DND-41 (cell line): ENCODE results near the gene DSCAM.

Experiments used
- ATAC-seq: fragments of 200-7000 bp; cut with Tn5 transposase; 3 replicates; pipeline ENCODE4 v1.9.1; 2021; ENCODE audit warnings: low read depth; ENCODE audit not compliant: insufficient read depth
- DNase-seq: peaks from one replicate; pipeline ENCODE4 v3.0.0-alpha.2; 2020
- H2AFZ ChIP-seq: 2 replicates; pipeline ENCODE4 v1.6.0; 2012; ENCODE audit warnings: low read depth, low read length
- H3K27ac ChIP-seq: 2 replicates; pipeline ENCODE4 v1.5.1; 2012; ENCODE audit warnings: low read length, inconsistent platforms
- H3K27me3 ChIP-seq: fragments of 200-600 bp; sonication (generic); 2 replicates; pipeline ENCODE4 v1.6.0; 2012; ENCODE audit warnings: low read length, mild to moderate bottlenecking, inconsistent platforms; ENCODE audit not compliant: insufficient read depth, poor library complexity
- H3K36me3 ChIP-seq: 2 replicates; pipeline ENCODE4 v1.5.1; 2012; ENCODE audit warnings: low read length, inconsistent platforms; ENCODE audit not compliant: insufficient read depth
- H3K4me1 ChIP-seq: 2 replicates; pipeline ENCODE4 v1.5.1; 2012; ENCODE audit warnings: mild to moderate bottlenecking, low read length; ENCODE audit not compliant: insufficient read depth
- H3K4me2 ChIP-seq: 2 replicates; pipeline ENCODE4 v1.6.0; 2012; ENCODE audit warnings: mild to moderate bottlenecking, moderate library complexity, low read length, inconsistent platforms; ENCODE audit not compliant: insufficient read depth
- H3K4me3 ChIP-seq, 2 experiments: fragments of 200-600 bp in 1 of 2; shearing (Covaris generic) in 1 of 2; 2 replicates each; pipeline ENCODE4 v1.5.1; 2012 to 2016; ENCODE audit warnings: inconsistent platforms in 2 of 2, low read length in 2 of 2, mild to moderate bottlenecking in 2 of 2, low read depth in 1 of 2, moderate library complexity in 1 of 2
- H3K79me2 ChIP-seq: 2 replicates; pipeline ENCODE4 v1.6.0; 2012; ENCODE audit warnings: low read length, inconsistent platforms; ENCODE audit not compliant: insufficient read depth
- H3K9ac ChIP-seq: 2 replicates; pipeline ENCODE4 v1.6.0; 2012; ENCODE audit warnings: low read depth, mild to moderate bottlenecking, inconsistent platforms, low read length, moderate library complexity
- H3K9me3 ChIP-seq: 2 replicates; pipeline ENCODE4 v1.5.1; 2012; ENCODE audit warnings: low read length, moderate library complexity, mild to moderate bottlenecking, inconsistent platforms; ENCODE audit not compliant: insufficient read depth, severe bottlenecking
- H4K20me1 ChIP-seq: 2 replicates; pipeline ENCODE4 v1.6.0; 2012; ENCODE audit warnings: low read length; ENCODE audit not compliant: insufficient read depth
- CTCF ChIP-seq: IDR thresholded peaks from 2 replicates; pipeline ENCODE4 v1.5.1; 2012; ENCODE audit warnings: borderline replicate concordance, low read length, moderate library complexity, mild to moderate bottlenecking; ENCODE audit not compliant: poor library complexity, severe bottlenecking; ENCODE audit errors: extremely low read depth
- EZH2 ChIP-seq: IDR thresholded peaks from 3 replicates; pipeline ENCODE4 v1.6.1; 2012; ENCODE audit warnings: borderline replicate concordance, low read depth, mild to moderate bottlenecking, moderate library complexity, low read length, inconsistent platforms; ENCODE audit not compliant: severe bottlenecking

Gene DSCAM

DNA sequence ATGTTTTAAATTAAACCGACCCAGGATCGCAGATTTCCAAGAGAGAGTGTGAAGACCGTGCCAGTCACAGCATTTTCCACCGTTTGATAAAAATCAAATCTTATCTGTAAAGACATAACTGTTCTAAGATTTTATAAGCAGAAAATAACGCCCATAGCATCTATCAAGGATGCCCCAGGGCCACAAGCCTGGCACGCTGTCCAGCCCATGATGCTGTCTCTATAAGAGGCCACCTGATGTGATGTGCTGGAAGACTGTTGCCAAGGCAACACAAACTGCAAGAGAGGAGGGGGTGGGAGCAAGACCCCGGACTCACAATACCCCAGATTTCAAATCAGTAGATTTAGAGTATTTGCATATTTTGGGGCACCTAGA is 116.5 kb downstream of the DSCAM start:
- ATAC-seq, result no peak

GRCh38 chr21:40729761-40730425 is 117.1 kb downstream of the DSCAM start:
- Histone ChIP-seq H4K20me1 (no peaks in the 10 kb centered on the region), H2AFZ (no peak overlapping the region), H3K27ac (no peak overlapping the region), H3K4me1 (no peaks in the 10 kb centered on the region), H3K79me2 (no peaks in the 10 kb centered on the region), H3K9me3 (no peaks in the 10 kb centered on the region), H3K9ac (no peak overlapping the region), H3K36me3 (no peaks in the 10 kb centered on the region), H3K4me3 (no peak overlapping the region), H3K4me2 (no peak overlapping the region), H3K27me3 (peaks cover 9% of the 10 kb centered on the region)
- DNase-seq (no peak), ATAC-seq (no peak)
- TF ChIP-seq EZH2 (no peak), CTCF (no peak)

More for the DNA sequence above, 116.5 kb downstream of the DSCAM start:
- no peak overlapping the region for H3K4me3 ChIP-seq
- H3K9ac ChIP-seq, result no peak overlapping the region
- no peaks in the 10 kb centered on the region for H3K36me3 ChIP-seq
- no peak for DNase-seq
- H3K4me2 ChIP-seq, result no peak overlapping the region
- peaks cover 9% of the 10 kb centered on the region for H3K27me3 ChIP-seq
- no peak overlapping the region for H2AFZ ChIP-seq
- H3K79me2 ChIP-seq, result no peaks in the 10 kb centered on the region
- H3K9me3 ChIP-seq, result no peaks in the 10 kb centered on the region
- H3K4me1 ChIP-seq, result no peaks in the 10 kb centered on the region
- no peaks in the 10 kb centered on the region for H4K20me1 ChIP-seq
- TF ChIP-seq EZH2 (no peak), CTCF (no peak)
- no peak overlapping the region for H3K27ac ChIP-seq

DNA sequence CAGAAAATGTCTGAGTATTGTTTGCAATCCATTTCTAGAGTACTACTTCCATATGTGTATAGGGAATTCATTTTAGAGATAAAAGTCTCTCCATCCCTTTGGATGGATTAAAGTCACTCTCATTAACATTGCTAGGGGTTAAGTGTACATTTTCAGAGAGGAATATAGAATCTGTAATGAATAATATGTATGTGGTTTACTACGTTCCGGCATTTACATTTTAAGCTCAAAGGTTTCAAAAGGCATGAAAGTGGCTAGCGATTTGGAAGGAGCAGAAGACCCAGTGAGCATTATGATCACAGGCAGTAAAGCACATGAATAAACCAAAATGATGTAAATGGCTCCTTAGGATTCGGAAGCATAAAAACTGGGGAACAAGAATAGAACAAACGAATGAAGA is 123.0 kb downstream of the DSCAM start:
- Histone ChIP-seq H2AFZ (no peak overlapping the region), H3K27ac (no peak overlapping the region), H3K9me3 (no peaks in the 10 kb centered on the region), H3K27me3 (peaks cover 4% of the 10 kb centered on the region), H3K9ac (no peak overlapping the region), H3K4me3 (no peak overlapping the region), H4K20me1 (no peaks in the 10 kb centered on the region), H3K79me2 (no peaks in the 10 kb centered on the region), H3K36me3 (no peaks in the 10 kb centered on the region), H3K4me2 (no peak overlapping the region), H3K4me1 (no peaks in the 10 kb centered on the region)
- ATAC-seq (no peak), DNase-seq (no peak)
- TF ChIP-seq CTCF (no peak), EZH2 (no peak)

GRCh38 chr21:40723317-40723716 is 123.6 kb downstream of the DSCAM start:
- TF ChIP-seq CTCF (no peak), EZH2 (no peak)
- no peak overlapping the region for H3K4me3 ChIP-seq
- no peaks in the 10 kb centered on the region for H3K9me3 ChIP-seq
- no peak overlapping the region for H3K4me2 ChIP-seq
- ATAC-seq, result no peak
- no peaks in the 10 kb centered on the region for H4K20me1 ChIP-seq
- no peaks in the 10 kb centered on the region for H3K79me2 ChIP-seq
- DNase-seq, result no peak
- H3K36me3 ChIP-seq, result no peaks in the 10 kb centered on the region
- no peak overlapping the region for H2AFZ ChIP-seq
- no peak overlapping the region for H3K9ac ChIP-seq
- H3K4me1 ChIP-seq, result no peaks in the 10 kb centered on the region
- H3K27me3 ChIP-seq, result peaks cover 4% of the 10 kb centered on the region
- H3K27ac ChIP-seq, result no peak overlapping the region
